Amniotic stem cell (primary cell): ENCODE measurements around the gene ICAM1.
"Not testable (repeated sequence)": the region's sequence is repeated elsewhere in the genome, so short reads cannot be mapped to it uniquely, and the experiment has no call there.

Experiments
- DNase-seq: peaks from one replicate; lab custom pipeline; 2025; lab: John Stamatoyannopoulos, UW

ICAM1 gene

GRCh38 chr19:10270616-10271394 lies at the start of gene ICAM1:
Gene ICAM1 (plus strand): TSS chr19:10271120. CDS start chr19:10271160, 40 bp downstream.
- DNase-seq: no peak

- DNase-seq: no peak
Measured at GRCh38 chr19:10222201-10222890, 48.6 kb upstream of the ICAM1 start.

- DNase-seq: no peak
Measured at GRCh38 chr19:10223488-10224213, 47.3 kb upstream of the ICAM1 start.

- no peak for DNase-seq
Measured at GRCh38 chr19:10224337-10224736, 46.6 kb upstream of the ICAM1 start.

GRCh38 chr19:10226021-10226375 lies 44.9 kb upstream of the ICAM1 start:
- no peak for DNase-seq

- no peak for DNase-seq
Measured at GRCh38 chr19:10226376-10227025, 44.4 kb upstream of the ICAM1 start.

GRCh38 chr19:10227026-10227971 lies 43.6 kb upstream of the ICAM1 start:
- no peak for DNase-seq

- no peak for DNase-seq
Measured at GRCh38 chr19:10228393-10228792, 42.5 kb upstream of the ICAM1 start.

GRCh38 chr19:10228920-10229319 lies 42.0 kb upstream of the ICAM1 start:
- DNase-seq: no peak

GRCh38 chr19:10230173-10230860 lies 40.6 kb upstream of the ICAM1 start:
- DNase-seq: no peak

GRCh38 chr19:10230861-10231611 lies 39.9 kb upstream of the ICAM1 start, which contains the start of gene S1PR2:
Gene S1PR2 (minus strand): TSS chr19:10231331. CDS start chr19:10224905, 6,426 bp downstream.
- peak; percentile 54 for DNase-seq

- DNase-seq: no peak
Measured at GRCh38 chr19:10231612-10232228, 39.2 kb upstream of the ICAM1 start.

- DNase-seq: no peak
Measured at GRCh38 chr19:10233946-10234345, 37.0 kb upstream of the ICAM1 start.

- DNase-seq: no peak
Measured at GRCh38 chr19:10235003-10235402, 35.9 kb upstream of the ICAM1 start.

- not testable (repeated sequence) for DNase-seq
Measured at GRCh38 chr19:10235409-10235808, 35.5 kb upstream of the ICAM1 start.

- DNase-seq: no peak
Measured at GRCh38 chr19:10237702-10238101, 33.2 kb upstream of the ICAM1 start.

- DNase-seq: no peak
Measured at GRCh38 chr19:10238172-10238783, 32.6 kb upstream of the ICAM1 start.

GRCh38 chr19:10241826-10242449 lies 29.0 kb upstream of the ICAM1 start:
- not testable (repeated sequence) for DNase-seq
